Sigmoid colon (tissue), 4 donors: ENCODE measurements around the gene FBXL4.

Experiments
- EP300 ChIP-seq, 4 donors: sonication (generic); formaldehyde crosslinking; IDR thresholded peaks; one replicate each; pipeline ENCODE4 v1.6.1; 2017; ENCODE audit warnings: antibody characterized with exemption in 4 of 4
- POLR2A ChIP-seq, 2 donors: fragments of 450-650 bp; IDR thresholded peaks; one replicate each; pipeline ENCODE4 v1.6.1; 2016; ENCODE audit warnings: antibody characterized with exemption in 2 of 2, mild to moderate bottlenecking in 2 of 2, moderate library complexity in 2 of 2
- POLR2AphosphoS5 ChIP-seq, 4 donors: sonication (generic); formaldehyde crosslinking; IDR thresholded peaks; one replicate each; pipeline ENCODE4 v1.6.1; 2017; ENCODE audit warnings: antibody characterized with exemption in 4 of 4
- TF ChIP-seq, protein P1 (sequence below), 4 experiments: fragments of 450-650 bp in 3 of 4; fragments of 200-600 bp in 1 of 4; IDR thresholded peaks; one replicate each; pipeline ENCODE4 v1.5.1; 2016 to 2019; ENCODE audit warnings: antibody characterized with exemption in 4 of 4, mild to moderate bottlenecking in 3 of 4, moderate library complexity in 2 of 4

GRCh38 chr6:98942263-98942803 is 5.4 kb downstream of the FBXL4 start:
- TF ChIP-seq, protein P1, sequence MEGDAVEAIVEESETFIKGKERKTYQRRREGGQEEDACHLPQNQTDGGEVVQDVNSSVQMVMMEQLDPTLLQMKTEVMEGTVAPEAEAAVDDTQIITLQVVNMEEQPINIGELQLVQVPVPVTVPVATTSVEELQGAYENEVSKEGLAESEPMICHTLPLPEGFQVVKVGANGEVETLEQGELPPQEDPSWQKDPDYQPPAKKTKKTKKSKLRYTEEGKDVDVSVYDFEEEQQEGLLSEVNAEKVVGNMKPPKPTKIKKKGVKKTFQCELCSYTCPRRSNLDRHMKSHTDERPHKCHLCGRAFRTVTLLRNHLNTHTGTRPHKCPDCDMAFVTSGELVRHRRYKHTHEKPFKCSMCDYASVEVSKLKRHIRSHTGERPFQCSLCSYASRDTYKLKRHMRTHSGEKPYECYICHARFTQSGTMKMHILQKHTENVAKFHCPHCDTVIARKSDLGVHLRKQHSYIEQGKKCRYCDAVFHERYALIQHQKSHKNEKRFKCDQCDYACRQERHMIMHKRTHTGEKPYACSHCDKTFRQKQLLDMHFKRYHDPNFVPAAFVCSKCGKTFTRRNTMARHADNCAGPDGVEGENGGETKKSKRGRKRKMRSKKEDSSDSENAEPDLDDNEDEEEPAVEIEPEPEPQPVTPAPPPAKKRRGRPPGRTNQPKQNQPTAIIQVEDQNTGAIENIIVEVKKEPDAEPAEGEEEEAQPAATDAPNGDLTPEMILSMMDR (IDR thresholded peaks at IDR 0.05) = no peak
- TF ChIP-seq POLR2AphosphoS5 (IDR thresholded peaks at IDR 0.05) (no peak), EP300 (IDR thresholded peaks at IDR 0.05) (no peak), POLR2A (IDR thresholded peaks at IDR 0.05) (no peak)
